GM18499 (cell line): ENCODE data around the gene C16orf96.

Source experiments
- ATAC-seq: cut with Tn5 transposase; IDR thresholded peaks from one replicate; pipeline ENCODE4 v1.9.1; 2021; ENCODE audit warnings: moderate number of reproducible peaks; ENCODE audit not compliant: insufficient read depth, unreplicated experiment

C16orf96 gene

GRCh38 chr16:4524571-4524970, 31.6 kb upstream of the C16orf96 start:
- no peak for ATAC-seq

DNA sequence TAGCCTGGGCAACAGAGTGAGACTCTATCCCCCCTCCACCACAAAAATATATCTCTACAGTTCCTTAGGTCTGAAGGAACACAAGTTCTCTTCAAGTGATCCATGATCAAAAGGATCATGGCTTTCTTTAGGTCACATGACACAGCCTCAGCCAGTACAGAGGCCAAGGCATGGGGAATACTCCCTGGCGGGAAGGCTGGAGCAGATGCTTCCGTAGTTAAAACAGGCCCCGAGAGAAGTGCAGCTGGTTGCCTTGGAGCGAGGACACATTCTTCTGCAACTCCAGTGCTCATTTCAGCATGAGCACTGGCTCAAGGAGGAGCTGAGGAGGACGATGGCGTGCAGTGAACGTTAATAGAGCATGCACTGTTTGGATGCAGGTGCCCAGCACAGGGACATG, 31.1 kb upstream of the C16orf96 start:
- ATAC-seq = no peak

DNA sequence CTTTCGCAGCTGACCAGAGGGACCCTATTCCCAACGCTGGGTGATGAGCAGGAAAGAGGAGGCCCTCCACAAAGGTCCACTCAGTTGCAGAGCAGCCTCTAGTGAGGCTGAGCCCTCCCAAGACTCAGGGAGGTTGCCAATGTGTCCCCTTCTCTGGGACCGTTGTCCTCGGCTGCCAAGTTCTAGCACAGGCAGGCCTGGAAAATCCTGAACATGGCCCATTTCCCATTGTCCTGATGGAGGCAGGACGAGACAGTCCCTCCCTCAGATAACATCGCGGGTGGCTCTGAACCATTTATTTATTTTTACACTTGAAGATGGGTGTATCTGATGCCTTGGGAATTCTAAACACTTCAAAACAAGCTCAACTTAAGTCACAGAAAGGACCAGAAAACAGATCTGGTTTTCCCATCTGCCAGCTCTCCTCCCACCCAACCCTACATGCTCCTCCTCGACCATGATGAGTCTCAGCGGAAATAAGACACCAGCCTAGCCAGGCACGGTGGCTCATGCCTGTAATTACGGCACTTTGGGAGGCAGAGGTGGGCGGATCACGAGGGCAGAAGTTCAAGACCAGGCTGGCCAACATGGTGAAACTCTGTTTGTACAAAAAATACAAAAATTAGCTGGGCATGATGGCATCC, 30.4 kb upstream of the C16orf96 start:
- no peak for ATAC-seq

GRCh38 chr16:4529085-4530060, 26.8 kb upstream of the C16orf96 start:
- no peak for ATAC-seq

DNA sequence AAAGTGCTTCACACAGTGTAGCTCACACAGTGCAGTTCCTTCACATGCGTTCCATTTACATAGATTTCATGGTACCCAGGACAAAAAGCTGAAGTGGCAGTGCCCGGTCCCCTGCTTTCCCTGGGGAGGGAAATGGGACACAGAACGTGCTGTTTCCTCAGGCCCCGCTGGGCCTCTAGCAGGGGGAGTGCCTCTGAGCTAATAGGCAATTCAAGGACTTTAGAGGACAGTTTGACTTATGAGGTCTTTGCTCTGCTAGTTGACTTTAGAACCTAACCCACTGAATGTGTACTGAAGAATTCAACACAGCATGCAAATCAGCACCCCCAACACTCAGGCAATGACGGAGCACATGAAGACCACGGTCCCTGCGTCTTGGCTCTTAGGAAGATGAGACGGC, 24.3 kb upstream of the C16orf96 start:
- no peak for ATAC-seq

GRCh38 chr16:4532238-4532637, 23.9 kb upstream of the C16orf96 start:
- no peak for ATAC-seq

DNA sequence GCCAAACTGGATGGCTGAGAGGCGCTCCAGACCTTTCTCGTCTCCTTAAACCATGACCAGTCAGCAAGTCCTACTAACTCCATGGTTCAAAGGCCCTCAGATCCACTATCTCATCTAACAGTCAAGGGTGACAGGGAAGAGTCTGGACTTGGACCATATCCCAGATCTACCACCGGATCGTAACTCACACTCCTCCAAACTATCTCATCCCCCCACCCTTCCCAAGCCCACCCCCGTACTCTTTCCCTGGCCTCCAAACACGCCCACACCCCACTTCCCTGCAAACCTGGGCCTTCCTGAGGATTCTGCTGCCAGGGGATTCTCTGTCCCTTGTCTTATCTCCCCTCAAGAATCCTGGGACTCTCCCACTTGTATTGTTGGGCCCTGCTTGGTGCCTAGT, 22.6 kb upstream of the C16orf96 start:
- ATAC-seq = no peak

GRCh38 chr16:4534151-4534790, 21.9 kb upstream of the C16orf96 start:
- no peak for ATAC-seq

DNA sequence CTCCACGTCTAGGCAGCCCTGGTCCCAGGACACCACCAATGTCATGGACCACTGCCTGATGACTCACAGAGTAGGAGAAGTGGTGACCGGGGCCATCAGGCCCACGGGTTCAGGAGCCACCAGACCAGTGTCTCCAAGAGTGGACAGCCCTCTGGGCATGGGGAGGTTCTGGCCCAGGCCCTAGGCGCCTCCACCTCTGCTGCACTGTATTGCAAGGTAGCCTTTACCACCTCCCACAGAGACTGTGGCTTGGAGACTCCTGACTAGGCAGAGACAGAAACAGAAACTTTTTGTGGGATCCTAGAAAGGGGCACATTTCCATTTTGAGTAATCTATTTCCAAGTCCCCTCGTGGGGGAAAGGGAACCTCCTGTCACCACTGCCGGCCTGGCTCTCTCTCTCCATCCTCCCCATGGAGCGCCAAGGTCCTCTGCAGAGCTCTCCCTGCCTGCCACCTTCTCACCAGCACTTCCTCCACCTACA, 20.5 kb upstream of the C16orf96 start:
- ATAC-seq = no peak

GRCh38 chr16:4536391-4537106, 19.6 kb upstream of the C16orf96 start:
- no peak for ATAC-seq

DNA sequence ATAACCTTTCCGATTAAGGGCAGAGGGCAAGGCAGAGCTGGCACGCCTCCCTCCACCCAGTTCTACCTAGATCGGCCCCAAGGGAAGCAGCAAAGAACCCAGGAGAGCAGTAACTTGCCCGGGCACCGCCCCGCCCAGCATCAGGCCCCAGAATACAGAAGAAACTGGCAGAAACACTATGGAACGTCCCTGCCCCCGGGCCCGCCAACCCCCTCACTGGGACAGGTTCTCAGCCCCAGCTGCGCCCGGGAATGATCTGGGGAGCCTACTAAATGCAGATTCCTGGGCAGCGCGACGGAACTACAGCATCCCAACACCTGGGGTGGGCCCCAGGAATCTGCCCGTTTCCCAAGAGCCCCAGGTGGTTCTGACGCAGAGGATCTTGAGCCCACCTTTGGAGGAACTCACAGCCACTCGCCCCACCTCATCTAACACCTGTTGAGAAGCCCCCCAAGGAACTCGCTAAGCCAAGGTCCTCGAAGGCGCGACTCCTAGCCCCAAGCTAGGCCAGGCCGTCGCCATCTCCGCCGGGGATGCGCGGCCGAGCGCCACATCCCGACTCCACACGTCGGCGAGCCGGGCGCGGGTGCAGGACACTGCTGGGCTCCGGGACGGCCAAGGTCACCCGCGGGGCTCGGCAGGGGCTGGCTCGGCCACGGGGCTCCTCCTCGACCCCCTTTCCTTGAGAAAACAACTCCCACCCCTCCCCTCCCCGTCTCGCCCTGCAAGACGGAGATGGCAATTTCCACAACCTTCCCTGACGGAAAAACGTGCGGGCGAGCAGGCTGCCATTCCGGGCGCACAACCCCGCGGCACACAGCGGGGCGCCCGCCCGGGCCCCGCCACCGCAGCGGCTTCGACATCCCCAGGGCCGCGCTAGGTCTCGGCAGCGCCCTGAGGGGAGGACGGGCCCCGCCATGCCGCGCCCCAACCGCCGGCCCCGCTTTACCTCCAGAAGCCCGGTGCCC, 18.5 kb upstream of the C16orf96 start:
- ATAC-seq = no peak

DNA sequence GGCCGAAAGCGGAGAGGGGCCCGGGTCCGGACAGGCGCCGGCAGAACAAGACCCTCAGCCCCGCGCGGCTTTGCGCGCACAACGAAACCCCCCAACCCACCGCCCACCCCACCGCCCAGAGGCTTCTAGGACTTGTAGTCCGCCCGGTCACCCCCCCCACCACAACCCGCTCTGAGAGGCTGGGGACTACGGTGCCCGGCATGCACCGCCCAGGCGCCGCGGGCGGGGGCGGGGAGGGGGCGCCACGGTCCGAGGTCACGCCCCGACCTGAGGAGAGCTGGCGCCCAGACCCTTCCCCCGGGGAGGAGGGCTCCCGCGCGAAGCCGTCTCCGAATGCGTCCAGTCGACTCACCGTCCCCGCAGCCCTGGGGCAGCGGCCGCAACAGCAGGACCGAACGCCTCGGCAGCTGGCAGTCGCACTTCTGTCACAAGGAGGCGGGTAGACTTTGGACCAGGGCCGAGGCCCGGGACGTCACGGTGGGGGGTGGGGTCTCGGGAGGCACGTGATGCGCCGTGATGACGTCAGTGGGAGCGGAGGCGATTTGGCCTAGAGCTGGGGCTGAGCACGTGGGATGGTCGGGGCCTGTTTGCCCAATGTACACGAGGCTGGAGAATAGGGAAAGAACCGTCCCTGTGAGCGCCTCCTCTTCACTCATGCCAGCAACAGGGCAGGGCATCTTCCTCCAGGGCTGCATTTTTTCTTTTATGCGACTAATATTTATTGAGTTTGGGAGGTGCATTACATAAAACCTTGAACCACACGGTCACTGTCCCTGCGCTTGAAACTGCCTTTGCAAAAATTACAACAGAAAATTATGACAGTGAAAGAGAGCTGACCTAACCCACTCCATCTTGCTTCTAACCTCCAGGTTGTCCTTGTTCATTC, 17.5 kb upstream of the C16orf96 start, which contains the start of gene CDIP1:
CDIP1 (minus strand) TSS at position 424 of the 886 bp plus-strand sequence. CDS start 24,643 bp downstream, outside the sequence.
- no peak for ATAC-seq

GRCh38 chr16:4539716-4540284, 16.3 kb upstream of the C16orf96 start:
- no peak for ATAC-seq

- ATAC-seq = no peak
These were observed 11.7 kb upstream of the C16orf96 start for GRCh38 chr16:4544473-4544872.

DNA sequence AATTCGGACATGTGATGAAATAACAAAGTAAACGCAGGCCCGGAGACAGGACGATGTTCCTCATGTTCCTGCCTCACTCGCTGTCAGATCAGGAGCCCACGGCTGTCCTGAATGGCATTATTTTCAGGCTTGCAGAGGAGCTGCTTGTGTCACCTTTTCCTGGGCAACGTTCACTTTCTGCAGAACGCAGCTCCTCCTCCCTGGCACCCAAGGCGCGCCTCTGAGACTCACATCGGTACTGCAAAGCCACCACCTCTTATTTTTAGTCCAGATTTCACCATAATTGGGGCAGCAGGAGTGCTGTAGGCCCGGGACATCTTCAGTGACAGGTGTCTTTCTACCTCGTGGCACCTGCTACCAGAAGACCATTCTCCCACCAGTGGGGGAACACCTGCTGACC, 8.0 kb upstream of the C16orf96 start:
- ATAC-seq = no peak

DNA sequence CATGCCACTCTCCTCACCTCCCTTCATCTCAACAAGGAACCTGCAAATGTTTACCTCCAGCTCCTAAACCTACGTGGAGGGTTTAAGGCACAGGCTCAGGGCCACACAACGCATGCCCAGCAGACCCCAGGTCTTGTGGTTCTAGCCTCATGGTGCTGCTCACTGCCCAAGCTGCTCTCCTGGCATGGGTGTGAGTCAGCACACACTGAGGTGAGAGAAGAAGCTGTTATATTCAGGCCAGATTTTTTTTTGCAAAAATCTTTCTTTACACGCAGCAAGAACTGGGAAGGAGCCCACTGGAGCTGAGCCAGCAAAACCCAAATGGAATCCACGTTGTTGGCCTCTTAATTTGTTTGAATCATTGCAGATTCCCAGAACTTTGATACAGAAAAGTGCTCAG, 5.5 kb upstream of the C16orf96 start:
- no peak for ATAC-seq

DNA sequence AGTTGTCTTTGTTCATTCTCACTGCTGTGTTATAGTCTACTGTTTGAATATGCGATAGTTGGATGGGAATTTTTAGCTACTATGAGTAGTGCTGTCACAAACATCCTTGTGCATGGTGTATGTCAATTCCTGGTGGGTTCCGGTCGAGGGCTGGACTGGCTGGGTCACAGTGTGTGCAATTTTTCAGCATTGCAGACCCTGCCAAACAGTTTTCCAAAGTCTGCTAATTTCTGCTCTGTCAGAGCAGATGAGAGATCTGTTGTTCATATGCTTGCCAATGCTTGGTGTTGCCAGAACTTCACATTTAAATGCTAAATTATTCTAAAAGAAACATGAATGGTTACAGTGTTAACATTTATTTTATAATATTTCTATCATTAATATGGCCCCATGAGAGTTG, 3.6 kb upstream of the C16orf96 start:
- no peak for ATAC-seq

GRCh38 chr16:4556580-4556979, 440 bp downstream of the C16orf96 start:
- no peak for ATAC-seq
